ENCODE results near the gene IMPDH2. TPM values are rescaled to one million over a fixed set of nuclear protein-coding genes. Genes with fewer than 3 reads are reported as not detected.

Gene IMPDH2
- total RNA-seq, 4 donors from 2014 or later: 25.1 to 106 (median 72.7) TPM

- 13 to 53% methylated on average over 4 to 41 of the region's 41 CpGs for WGBS, 2 donors (ENCODE audit: low coverage in 1 of 2)
- intact Hi-C loops (cut with DNase I; ENCODE audit: low total_unique reads): loop anchor here (1.0 kb wide), 1 partner anchor 12 kb away; no protein-coding TSS in a partner anchor
Observed at GRCh38 chr3:49007771-49008528, 21.2 kb downstream of the IMPDH2 start.

GRCh38 chr3:49007068-49007770 lies 22.0 kb downstream of the IMPDH2 start, which contains the start of gene WDR6:
Gene WDR6, plus strand, starts transcription at chr3:49007391. Its CDS starts 41 bp downstream, at chr3:49007432.
- peaks cover 12 to 25% (median 19%) of the 10 kb centered on the region in 4 donors for H3K4me1 ChIP-seq
- 0% methylated on average over 41 of the region's 65 CpGs; no CpG with 5 or more reads in 1 of the 2 donors for WGBS, 2 donors (ENCODE audit: low coverage in 1 of 2)
- in situ Hi-C loops (cut with MboI; ENCODE audit: low pct_ligation_motif_present in 1 of 4, low pct_unique_long_range_greater_than_20kb in 1 of 4, low sequenced_read_pairs in 3 of 4) (no loop called here), intact Hi-C loops (cut with DNase I; ENCODE audit: low total_unique reads) (loop anchor here (1.0 kb wide), 1 partner anchor 13 kb away; no protein-coding TSS in a partner anchor)
- TF ChIP-seq CTCF (IDR thresholded peaks at IDR 0.05): peak; percentile 27 to 77 (median 46)
- TF ChIP-seq POLR2AphosphoS5 (IDR thresholded peaks at IDR 0.05): peak; percentile 64 to 90 (median 85)
- peak; percentile 84 for TF ChIP-seq POLR2A (IDR thresholded peaks at IDR 0.05)
- TF ChIP-seq EP300 (IDR thresholded peaks at IDR 0.05; ENCODE audit: low read depth): no peak
- peak within 1 kb of the TSS; percentile 62 to 97 (median 78) for H3K4me3 ChIP-seq
- H3K36me3 ChIP-seq: no peaks in the 10 kb centered on the region
- peak within 1 kb of the TSS; percentile 95 to 99 (median 96) for H3K27ac ChIP-seq
- DNase-seq: peak; percentile 98
- no peaks in the 10 kb centered on the region for H3K9me3 ChIP-seq
- H3K27me3 ChIP-seq: no peaks in the 10 kb centered on the region

More at GRCh38 chr3:49007771-49008528, 21.2 kb downstream of the IMPDH2 start:
- no peaks in the 10 kb centered on the region for H3K36me3 ChIP-seq
- peak overlapping the region; percentile 62 to 97 (median 78) for H3K4me3 ChIP-seq
- in situ Hi-C loops (cut with MboI; ENCODE audit: low pct_ligation_motif_present in 1 of 4, low pct_unique_long_range_greater_than_20kb in 1 of 4, low sequenced_read_pairs in 3 of 4): no loop called here
- H3K27ac ChIP-seq: peak overlapping the region; percentile 95 to 99 (median 96)
- H3K27me3 ChIP-seq: no peaks in the 10 kb centered on the region
- peak; percentile 95 for DNase-seq
- peaks cover 12 to 32% (median 19%) of the 10 kb centered on the region in 4 donors for H3K4me1 ChIP-seq
- TF ChIP-seq POLR2AphosphoS5 (IDR thresholded peaks at IDR 0.05): no peak
- no peak for TF ChIP-seq POLR2A (IDR thresholded peaks at IDR 0.05)
- no peak for TF ChIP-seq CTCF (IDR thresholded peaks at IDR 0.05)
- no peak for TF ChIP-seq EP300 (IDR thresholded peaks at IDR 0.05; ENCODE audit: low read depth)
- no peaks in the 10 kb centered on the region for H3K9me3 ChIP-seq

GRCh38 chr3:49006408-49007067 lies 22.7 kb downstream of the IMPDH2 start:
- H3K4me3 ChIP-seq: peak overlapping the region; percentile 62 to 97 (median 78)
- no peaks in the 10 kb centered on the region for H3K36me3 ChIP-seq
- H3K4me1 ChIP-seq: peaks cover 12 to 25% (median 19%) of the 10 kb centered on the region in 4 donors
- WGBS, 2 donors (ENCODE audit: low coverage in 1 of 2): 1% methylated on average over 32 of the region's 32 CpGs; no CpG with 5 or more reads in 1 of the 2 donors
- no peaks in the 10 kb centered on the region for H3K9me3 ChIP-seq
- intact Hi-C loops (cut with DNase I; ENCODE audit: low total_unique reads): loop anchor here (1.0 kb wide), 1 partner anchor 14 kb away; no protein-coding TSS in a partner anchor
- in situ Hi-C loops (cut with MboI; ENCODE audit: low pct_ligation_motif_present in 1 of 4, low pct_unique_long_range_greater_than_20kb in 1 of 4, low sequenced_read_pairs in 3 of 4): no loop called here
- DNase-seq: peak; percentile 43
- H3K27me3 ChIP-seq: no peaks in the 10 kb centered on the region
- no peak for TF ChIP-seq CTCF (IDR thresholded peaks at IDR 0.05)
- TF ChIP-seq POLR2A (IDR thresholded peaks at IDR 0.05): no peak
- TF ChIP-seq POLR2AphosphoS5 (IDR thresholded peaks at IDR 0.05): no peak
- TF ChIP-seq EP300 (IDR thresholded peaks at IDR 0.05; ENCODE audit: low read depth): no peak
- H3K27ac ChIP-seq: peak overlapping the region; percentile 95 to 99 (median 96)

Data from transverse colon (tissue), 4 donors.